RPMI7951 (cell line): Measurements from ENCODE around the gene TPSAB1. TPM values are rescaled to one million over a fixed set of nuclear protein-coding genes. Genes with fewer than 3 reads are reported as not detected.
"Not testable (repeated sequence)": the region's sequence is repeated elsewhere in the genome, so short reads cannot be mapped to it uniquely, and the experiment has no call there.

ENCODE experiments used
- DNase-seq: peaks from one replicate; pipeline ENCODE4 v3.0.0-alpha.2; 2012; ENCODE audit warnings: low read depth
- total RNA-seq: library from RNA; depleted of rRNA; stranded (reverse); fragments of >200 nt; shearing (Covaris generic); gene quantifications from 2 replicates; pipeline ENCODE4 v1.2.3, GENCODE V29; 2014

TPSAB1 gene
- total RNA-seq, 1 experiment from 2014 or later = 0.72 TPM

- no peak for DNase-seq
Measured at GRCh38 chr16:1223355-1224214, 16.9 kb upstream of the TPSAB1 start.

- no peak for DNase-seq
Measured at GRCh38 chr16:1224558-1224957, 15.9 kb upstream of the TPSAB1 start.

DNA sequence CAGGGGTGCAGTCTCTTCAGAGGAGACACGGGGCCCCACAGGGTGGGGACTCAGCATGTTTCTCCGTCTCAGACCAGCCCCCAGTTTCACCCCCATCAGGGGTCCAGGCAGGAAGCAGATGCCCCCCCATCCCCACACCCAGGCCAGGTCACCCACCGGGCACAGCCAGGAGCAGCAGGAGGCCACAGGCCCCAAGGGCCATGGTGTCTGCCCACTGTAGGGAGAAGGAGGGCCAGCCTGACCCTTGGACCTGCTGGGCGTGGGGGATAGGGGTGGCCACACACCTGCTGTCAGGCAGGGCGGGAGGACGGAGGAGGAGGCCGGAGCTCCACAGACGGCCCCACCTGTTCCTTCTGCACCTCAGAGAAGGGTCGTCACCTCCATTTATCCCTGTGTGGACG lies 15.5 kb upstream of the TPSAB1 start, which contains the start of gene TPSG1:
Gene TPSG1, minus strand, starts transcription at position 218 of the 401 bp plus-strand sequence. Its CDS starts 16 bp downstream, at position 202.
- no peak for DNase-seq

DNA sequence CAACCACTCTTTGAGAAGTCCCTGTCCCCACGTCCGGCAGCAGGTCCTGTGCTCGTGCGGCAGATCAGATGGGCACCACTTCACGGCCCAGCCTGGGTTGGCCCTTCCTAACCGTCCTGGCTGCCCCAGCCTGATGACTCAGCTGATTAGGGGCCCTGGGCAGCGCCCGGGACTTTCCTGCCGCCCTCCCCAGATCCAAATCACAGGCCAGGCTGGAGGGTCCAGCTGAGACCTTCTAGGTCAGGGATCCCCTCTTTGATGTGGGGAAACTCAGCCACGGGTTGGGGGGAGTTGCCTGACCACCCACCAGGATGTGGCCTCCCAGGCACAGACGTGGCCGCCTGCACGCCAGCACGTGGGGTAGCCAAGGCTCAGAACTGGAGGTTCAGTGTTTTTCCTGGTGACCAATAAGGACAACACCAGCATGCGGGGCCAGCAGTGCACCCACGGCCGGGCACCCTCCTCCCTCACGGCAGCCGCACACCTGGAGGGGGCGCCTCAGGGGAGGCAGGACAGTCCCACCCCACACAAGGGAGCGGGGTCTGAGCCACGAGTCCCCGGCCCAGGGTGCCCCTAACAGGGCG lies 14.7 kb upstream of the TPSAB1 start:
- DNase-seq = peak; percentile 73

GRCh38 chr16:1226692-1227091 lies 13.8 kb upstream of the TPSAB1 start:
- DNase-seq = not testable (repeated sequence)

GRCh38 chr16:1228227-1228626 lies 12.3 kb upstream of the TPSAB1 start:
- not testable (repeated sequence) for DNase-seq

DNA sequence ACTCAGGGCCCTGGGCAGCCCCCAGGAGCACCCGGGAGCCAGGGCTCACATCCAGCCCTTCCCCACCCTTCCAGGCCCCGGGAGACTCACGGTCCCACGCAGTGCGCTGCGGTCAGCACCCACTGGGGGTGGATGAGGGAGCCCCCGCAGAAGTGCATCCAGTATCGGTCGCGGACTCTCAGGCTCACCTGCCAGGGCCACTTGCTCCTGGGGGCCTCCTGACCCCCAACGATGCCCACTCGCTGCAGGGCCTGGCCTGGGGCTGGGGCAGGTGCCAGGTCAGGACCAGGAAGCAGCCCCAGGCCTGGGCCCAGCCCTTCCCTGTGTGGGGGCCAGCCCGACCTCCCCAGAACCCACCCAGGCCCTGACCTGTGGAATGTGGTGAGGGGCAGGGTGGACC lies 11.0 kb upstream of the TPSAB1 start:
- DNase-seq = not testable (repeated sequence)

DNA sequence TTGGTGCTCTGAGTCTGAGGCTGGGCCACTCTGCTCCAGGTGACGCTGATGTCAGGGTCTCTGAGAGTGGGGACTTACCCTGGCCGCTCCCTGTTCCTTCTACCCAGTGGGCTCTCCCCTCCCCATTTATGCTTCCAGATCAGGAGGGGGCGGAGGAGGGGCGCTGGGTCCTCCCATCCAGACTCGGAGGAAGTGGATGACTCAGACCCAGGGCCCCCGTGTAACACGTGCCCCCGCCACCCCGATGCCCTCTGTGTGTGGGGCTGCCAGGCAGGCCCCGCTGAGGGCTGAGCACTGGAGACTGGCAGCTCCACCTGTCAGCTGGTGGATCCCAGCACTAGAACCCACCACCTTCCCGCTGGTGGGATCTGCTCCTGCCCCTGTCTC lies 10.4 kb upstream of the TPSAB1 start, which contains the start of gene TPSB2:
Gene TPSB2, minus strand, starts transcription at position 101 of the 387 bp plus-strand sequence. CDS start 233 bp downstream, outside the sequence.
- not testable (repeated sequence) for DNase-seq

DNA sequence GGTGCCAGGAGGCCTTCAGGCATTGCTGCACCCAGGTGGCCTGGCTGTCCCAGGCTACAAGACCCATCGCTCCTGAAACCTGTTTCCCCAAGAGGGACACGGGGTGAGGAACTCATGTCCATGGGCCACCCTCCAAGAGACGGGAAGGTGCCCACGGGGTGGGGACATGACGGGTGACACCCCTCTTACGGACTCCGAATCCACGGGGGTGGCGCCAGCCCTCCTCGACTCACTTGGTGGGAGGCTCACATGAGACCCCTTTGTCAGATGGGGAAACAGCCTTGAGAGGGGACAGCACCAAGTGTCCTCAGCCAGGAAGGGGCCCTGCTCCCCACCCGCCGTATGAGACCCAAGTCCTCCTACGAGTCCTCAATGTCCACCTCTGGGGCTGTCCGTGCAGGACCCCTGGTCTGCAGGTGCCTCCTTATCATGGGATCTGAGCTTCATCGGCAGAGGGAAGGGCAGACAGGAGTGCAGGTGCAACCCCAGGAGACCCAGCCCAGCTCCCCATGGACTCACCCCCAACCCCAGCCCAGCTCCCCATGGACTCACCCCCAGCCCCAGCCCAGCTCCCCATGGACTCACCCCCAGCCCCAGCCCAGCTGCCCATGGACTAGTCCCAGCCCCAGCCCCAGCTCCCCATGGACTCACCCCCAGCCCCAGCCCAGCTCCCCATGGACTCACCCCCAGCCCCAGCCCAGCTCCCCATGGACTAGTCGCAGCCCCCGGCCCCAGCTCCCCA lies 9.9 kb upstream of the TPSAB1 start:
- DNase-seq = not testable (repeated sequence)

DNA sequence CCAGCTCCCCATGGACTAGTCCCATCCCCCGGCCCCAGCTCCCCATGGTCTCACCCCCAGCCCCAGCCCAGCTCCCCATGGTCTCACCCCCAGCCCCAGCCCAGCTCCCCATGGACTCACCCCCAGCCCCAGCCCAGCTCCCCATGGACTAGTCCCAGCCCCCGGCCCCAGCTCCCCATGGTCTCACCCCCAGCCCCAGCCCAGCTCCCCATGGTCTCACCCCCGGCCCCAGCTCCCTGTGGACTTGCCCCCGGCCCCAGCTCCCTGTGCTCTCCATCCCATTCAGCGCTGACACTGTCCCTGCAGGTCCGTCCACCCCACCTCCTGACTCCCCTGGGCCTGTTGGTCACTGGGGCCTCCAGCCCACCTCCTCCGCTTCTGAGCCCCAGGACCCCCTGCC lies 9.2 kb upstream of the TPSAB1 start:
- not testable (repeated sequence) for DNase-seq

DNA sequence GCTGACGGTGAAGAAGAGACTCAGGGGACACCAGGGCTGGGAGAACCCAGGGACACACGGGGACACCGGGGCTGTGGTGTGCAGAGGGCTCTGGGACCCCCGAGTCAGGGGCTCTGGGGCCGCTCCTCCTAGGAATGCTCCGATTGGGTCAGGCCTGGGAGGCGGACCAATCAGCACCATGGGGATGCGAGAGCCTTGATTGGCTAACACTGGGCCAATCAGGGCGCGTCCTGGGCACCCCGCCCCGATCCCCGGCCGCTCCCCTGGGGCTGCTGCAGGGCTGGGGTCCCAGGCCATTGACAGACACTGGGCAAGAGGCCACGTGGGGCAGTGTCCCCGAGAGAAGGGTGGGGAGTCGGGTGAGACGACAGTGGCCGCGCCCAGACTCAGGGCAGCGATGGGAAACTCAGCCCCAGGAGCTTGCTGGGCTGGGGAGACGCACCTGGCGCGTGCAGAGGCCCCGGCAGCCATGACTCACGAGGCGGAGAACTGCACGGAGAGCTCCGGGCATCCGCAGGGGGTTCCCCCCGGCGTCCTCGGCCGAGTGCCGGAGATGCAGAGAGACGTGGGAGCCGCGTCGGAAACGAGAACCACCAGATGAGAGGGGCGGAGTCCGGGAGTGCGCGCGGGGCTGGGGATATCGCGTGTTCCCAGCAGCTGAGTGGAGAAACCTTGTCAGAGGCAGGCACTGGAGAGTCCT lies 8.3 kb upstream of the TPSAB1 start:
- not testable (repeated sequence) for DNase-seq

DNA sequence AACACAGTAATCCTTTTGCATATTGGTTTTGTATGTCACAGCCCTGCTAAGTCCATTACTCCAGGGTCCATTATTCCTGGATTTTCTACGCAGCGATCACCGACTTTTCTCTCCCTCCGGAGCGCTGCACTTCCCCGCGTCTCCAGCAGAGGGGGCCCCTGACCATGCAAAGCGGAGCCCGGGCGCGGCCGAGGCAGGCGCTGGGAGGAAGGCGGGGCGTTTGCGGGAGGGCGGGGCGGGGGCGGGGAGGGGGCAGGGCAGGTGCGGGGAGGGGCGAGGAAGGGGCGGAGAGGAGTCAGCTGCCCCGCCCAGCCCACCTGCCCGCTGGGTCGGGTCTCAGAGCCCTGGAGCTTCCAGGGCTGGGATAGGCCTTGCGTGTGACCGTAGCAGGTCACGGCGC lies 3.8 kb upstream of the TPSAB1 start:
- not testable (repeated sequence) for DNase-seq

DNA sequence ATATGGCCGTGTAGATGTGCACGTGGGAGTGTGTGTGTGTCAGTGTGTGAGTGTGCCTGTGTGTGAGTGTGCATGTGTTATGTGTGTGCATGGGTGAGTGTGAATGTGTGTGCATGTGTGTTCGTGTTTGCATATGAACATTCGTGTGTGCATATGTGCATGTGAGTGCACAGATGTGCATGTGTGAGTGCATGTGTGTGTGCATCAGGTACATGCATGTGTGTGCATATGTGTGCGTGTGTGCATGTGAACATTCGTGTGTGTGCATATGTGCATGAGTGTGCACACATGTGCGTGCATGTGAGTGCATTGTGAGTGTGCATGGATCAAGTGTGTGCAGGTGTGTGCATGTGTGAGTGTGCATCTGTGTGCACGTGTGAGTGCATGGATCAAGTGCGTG lies 2.5 kb upstream of the TPSAB1 start:
- DNase-seq = no peak

- DNase-seq = not testable (repeated sequence)
Measured at GRCh38 chr16:1238909-1239308, 1.6 kb upstream of the TPSAB1 start.

- DNase-seq = not testable (repeated sequence)
Measured at GRCh38 chr16:1239575-1239974, 930 bp upstream of the TPSAB1 start.

GRCh38 chr16:1241081-1241480 lies 576 bp downstream of the TPSAB1 start:
- not testable (repeated sequence) for DNase-seq

DNA sequence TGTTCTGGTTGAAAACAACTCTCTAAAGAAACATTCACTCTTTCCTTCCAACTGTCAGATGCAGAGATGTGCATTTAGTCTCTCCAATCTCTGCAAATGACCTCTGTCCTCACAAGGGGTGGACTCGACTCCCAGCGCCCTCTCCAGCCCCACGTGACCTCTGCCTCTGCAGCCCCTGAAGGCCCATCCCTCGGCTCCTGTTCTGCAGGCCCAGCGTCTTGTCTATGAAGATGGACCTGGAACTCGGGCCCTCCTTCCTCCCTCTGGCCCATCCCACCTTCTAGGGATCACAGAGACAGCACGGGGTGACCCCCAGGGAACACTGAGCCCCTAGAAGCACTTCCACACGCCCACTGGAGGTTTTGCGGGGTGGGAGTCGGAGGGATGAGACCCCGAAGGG lies 2.9 kb downstream of the TPSAB1 start:
- DNase-seq = not testable (repeated sequence)

- not testable (repeated sequence) for DNase-seq
Measured at GRCh38 chr16:1243907-1244850, 3.7 kb downstream of the TPSAB1 start.

- DNase-seq = peak; percentile 87
Measured at GRCh38 chr16:1244881-1245280, 4.4 kb downstream of the TPSAB1 start.

DNA sequence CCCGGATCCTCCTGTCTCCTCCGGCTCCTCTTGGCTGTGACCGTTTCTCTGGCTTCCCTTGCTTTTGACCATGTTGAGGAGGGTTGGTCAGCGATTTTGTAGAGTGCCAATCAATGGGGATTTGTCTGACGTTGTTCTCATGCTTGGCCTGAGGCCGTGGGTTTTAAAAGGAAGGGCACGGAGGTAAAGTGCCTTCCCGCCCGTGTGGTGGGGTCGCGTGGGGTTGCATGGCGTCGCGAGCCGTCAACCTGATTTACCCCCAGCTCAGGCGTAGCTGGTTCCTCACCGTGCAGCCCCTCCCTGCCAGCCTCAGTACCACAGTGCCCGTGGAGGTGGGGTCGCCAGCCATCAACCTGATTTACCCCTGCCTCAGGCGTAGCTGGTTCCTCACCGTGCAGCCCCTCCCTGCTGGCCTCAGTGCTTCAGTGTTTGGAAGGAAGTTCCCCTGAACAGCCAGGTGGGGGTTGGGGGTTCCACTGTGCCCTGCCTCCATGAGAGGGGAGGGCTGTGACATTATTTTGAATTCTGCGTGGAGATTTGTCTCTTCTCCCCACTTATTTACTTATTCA lies 5.0 kb downstream of the TPSAB1 start:
- DNase-seq = no peak
